Neuronal stem cell (in vitro differentiated cells): ENCODE data around the gene FBXO3.

ENCODE experiments used
- DNase-seq: peaks from one replicate; pipeline ENCODE4 v3.0.0-alpha.2; 2013; ENCODE audit warnings: low spot score
- H2AFZ ChIP-seq: one replicate; pipeline ENCODE4 v1.6.1; 2013; ENCODE audit warnings: mild to moderate bottlenecking, low read length, inconsistent platforms
- H2AK5ac ChIP-seq: 2 replicates; pipeline ENCODE4 v1.6.1; 2013; ENCODE audit warnings: low read depth, mild to moderate bottlenecking, inconsistent platforms, low read length, moderate library complexity, mixed read lengths
- H2BK120ac ChIP-seq: 2 replicates; pipeline ENCODE4 v1.6.1; 2013; ENCODE audit warnings: low read depth, mild to moderate bottlenecking, inconsistent platforms, low read length, moderate library complexity, mixed read lengths
- H2BK12ac ChIP-seq: one replicate; pipeline ENCODE4 v1.6.1; 2013; ENCODE audit warnings: low read length, inconsistent platforms
- H2BK15ac ChIP-seq: 2 replicates; pipeline ENCODE4 v1.6.1; 2013; ENCODE audit warnings: mild to moderate bottlenecking, low read length, inconsistent platforms, mixed read lengths
- H2BK5ac ChIP-seq: one replicate; pipeline ENCODE4 v1.6.1; 2013; ENCODE audit warnings: inconsistent platforms, mild to moderate bottlenecking, low read length, moderate library complexity
- H3K14ac ChIP-seq: one replicate; pipeline ENCODE4 v1.6.1; 2013; ENCODE audit warnings: low read length, inconsistent platforms
- H3K18ac ChIP-seq: 2 replicates; pipeline ENCODE4 v1.6.1; 2013; ENCODE audit warnings: low read length, inconsistent platforms
- H3K23ac ChIP-seq: 2 replicates; pipeline ENCODE4 v1.6.1; 2013; ENCODE audit warnings: low read depth, mild to moderate bottlenecking, mixed read lengths, low read length, inconsistent platforms; ENCODE audit not compliant: poor library complexity
- H3K27ac ChIP-seq: replicated peaks from 3 replicates; pipeline ENCODE4 v1.5.1; 2013; ENCODE audit warnings: low read length, inconsistent platforms
- H3K27me3 ChIP-seq, 3 experiments: 2 replicates each; pipeline ENCODE4 v1.6.1; 2013; ENCODE audit warnings: low read length in 3 of 3, mild to moderate bottlenecking in 2 of 3, inconsistent platforms in 1 of 3, low read depth in 1 of 3, mixed read lengths in 1 of 3, moderate library complexity in 1 of 3; ENCODE audit not compliant: control insufficient read depth in 3 of 3, insufficient read depth in 3 of 3
- H3K36me3 ChIP-seq, 2 donors: replicated peaks in 1 of 2; 2 replicates each; pipeline ENCODE4 v1.6.1; 2013; ENCODE audit warnings: low read length in 2 of 2; ENCODE audit not compliant: control insufficient read depth in 2 of 2, insufficient read depth in 2 of 2
- H3K4ac ChIP-seq: 2 replicates; pipeline ENCODE4 v1.6.1; 2013; ENCODE audit warnings: inconsistent platforms, mild to moderate bottlenecking, low read length, moderate library complexity
- H3K4me1 ChIP-seq, 2 donors: 1 replicate in 1 of 2; 2 replicates in 1 of 2; pipeline ENCODE4 v1.6.1; 2013; ENCODE audit warnings: low read length in 2 of 2, low read depth in 1 of 2; ENCODE audit not compliant: control insufficient read depth in 2 of 2, insufficient read depth in 1 of 2
- H3K4me2 ChIP-seq: one replicate; pipeline ENCODE4 v1.6.1; 2013; ENCODE audit warnings: mild to moderate bottlenecking, low read length, inconsistent platforms; ENCODE audit not compliant: insufficient read depth, poor library complexity, severe bottlenecking
- H3K4me3 ChIP-seq, 2 donors: 2 replicates each; pipeline ENCODE4 v1.5.1; 2013; ENCODE audit warnings: low read length in 2 of 2, mild to moderate bottlenecking in 2 of 2, inconsistent platforms in 1 of 2, moderate library complexity in 1 of 2
- H3K79me1 ChIP-seq: one replicate; pipeline ENCODE4 v1.6.1; 2013; ENCODE audit warnings: low read depth, mild to moderate bottlenecking, inconsistent platforms, low read length, moderate library complexity
- H3K9ac ChIP-seq: one replicate; pipeline ENCODE4 v1.6.1; 2013; ENCODE audit warnings: mild to moderate bottlenecking, low read depth, low read length, inconsistent platforms; ENCODE audit not compliant: poor library complexity
- H3K9me3 ChIP-seq, 2 donors: replicated peaks in 1 of 2; 2 replicates each; pipeline versions ENCODE3 to v1.6.1; 2013; ENCODE audit warnings: low read length in 2 of 2, mild to moderate bottlenecking in 2 of 2, inconsistent platforms in 1 of 2, low read depth in 1 of 2, mixed read lengths in 1 of 2, moderate library complexity in 1 of 2; ENCODE audit not compliant: control insufficient read depth in 2 of 2, insufficient read depth in 1 of 2
- H4K8ac ChIP-seq: one replicate; pipeline ENCODE4 v1.6.1; 2013; ENCODE audit warnings: low read depth, mild to moderate bottlenecking, inconsistent platforms, low read length, moderate library complexity
- H4K91ac ChIP-seq: one replicate; pipeline ENCODE4 v1.6.1; 2013; ENCODE audit warnings: low read length, low read depth, mild to moderate bottlenecking, inconsistent platforms; ENCODE audit not compliant: poor library complexity
- WGBS, 2 donors: extraction: QIAGEN DNeasy Blood & Tissue Kit; methylation state at CpG; one replicate each; pipeline ENCODE4 v1.1.7; 2013; ENCODE audit warnings: missing lambda C conversion rate in 2 of 2, mixed read lengths in 1 of 2; ENCODE audit not compliant: insufficient read length in 2 of 2, insufficient replicate concordance in 1 of 2; ENCODE audit errors: extremely low coverage in 2 of 2; 5-methylcytosine and 5-hydroxymethylcytosine counted together

Gene FBXO3

DNA sequence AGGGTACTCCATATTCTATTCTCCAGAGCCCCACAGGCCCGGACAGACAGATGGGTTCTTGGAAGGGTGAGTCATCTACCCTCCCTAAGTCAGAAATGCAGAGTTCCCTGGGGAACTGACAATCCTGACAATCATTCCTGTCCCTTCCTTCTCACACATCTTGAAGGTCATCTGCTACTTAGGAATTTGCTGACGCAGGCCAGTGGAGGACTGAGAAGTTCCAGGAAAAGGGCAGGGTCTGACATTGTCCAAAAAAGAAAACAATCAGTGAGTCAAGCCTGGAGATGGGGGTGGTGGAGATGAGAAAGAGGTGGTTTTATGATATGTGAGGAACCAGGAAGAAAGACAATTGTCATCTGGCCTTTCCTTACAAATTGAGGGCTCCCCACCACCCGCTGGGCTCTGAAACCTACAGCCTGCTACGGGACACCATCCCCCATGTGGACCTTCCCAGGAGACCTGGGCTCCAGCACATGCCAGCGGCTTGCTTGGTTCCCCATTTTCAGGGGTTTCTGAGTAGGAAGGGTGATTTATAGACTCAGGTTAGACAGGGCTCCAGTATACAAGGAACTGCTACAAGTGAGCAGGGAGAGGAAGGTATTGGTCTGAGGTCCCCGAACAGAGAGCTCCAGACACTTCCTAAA, 51.0 kb downstream of the FBXO3 start:
- no peak overlapping the region for H2AFZ ChIP-seq
- no peak overlapping the region for H3K27ac ChIP-seq
- no peak overlapping the region for H4K8ac ChIP-seq

DNA sequence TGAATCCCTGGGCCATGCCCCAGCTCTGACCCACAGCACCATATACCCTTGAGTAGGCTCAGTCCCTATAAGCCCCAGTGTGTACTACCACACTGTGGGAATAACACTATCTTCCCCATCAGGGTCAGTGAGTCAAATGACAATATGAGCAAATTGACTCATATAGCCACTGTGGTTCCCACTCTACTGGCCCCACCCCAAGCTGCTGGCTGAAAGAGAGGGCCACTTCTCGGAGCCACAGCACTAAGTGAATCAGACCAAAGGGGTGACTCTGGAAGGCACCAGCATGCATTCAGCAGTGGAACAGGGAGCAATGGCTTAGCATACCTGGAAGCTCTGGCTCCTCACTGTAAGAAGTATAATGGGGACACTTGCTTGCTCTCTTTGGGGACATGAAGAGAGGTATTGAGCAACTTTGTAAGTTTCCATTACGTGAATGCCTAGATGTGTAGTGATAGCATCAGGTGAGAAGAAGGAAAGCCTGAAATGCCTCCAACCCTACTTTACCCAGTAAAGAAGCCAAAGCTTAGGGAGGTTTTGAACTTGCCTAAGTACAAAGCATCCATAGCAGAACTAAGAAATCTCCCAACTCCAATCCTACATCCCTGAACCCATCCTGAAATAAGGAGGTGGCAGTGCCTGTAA, 51.6 kb downstream of the FBXO3 start:
- H2BK15ac ChIP-seq = no peak overlapping the region
- no peak overlapping the region for H2AK5ac ChIP-seq
- H3K18ac ChIP-seq = no peak overlapping the region
- peaks cover 8 to 11% of the 10 kb centered on the region in 2 donors for H3K4me1 ChIP-seq
- no peak overlapping the region for H4K8ac ChIP-seq
- no peak overlapping the region for H3K4ac ChIP-seq
- DNase-seq = no peak
- H3K9me3 ChIP-seq = no peaks in the 10 kb centered on the region
- H3K23ac ChIP-seq = no peak overlapping the region
- H2BK5ac ChIP-seq = no peak overlapping the region
- H3K79me1 ChIP-seq = peaks cover 2% of the 10 kb centered on the region
- H3K4me2 ChIP-seq = no peak overlapping the region
- H2BK120ac ChIP-seq = no peak overlapping the region
- no peaks in the 10 kb centered on the region for H3K27me3 ChIP-seq
- H2BK12ac ChIP-seq = no peak overlapping the region
- peaks cover 2 to 46% of the 10 kb centered on the region in 2 donors for H3K36me3 ChIP-seq
- no peak overlapping the region for H2AFZ ChIP-seq
- H4K91ac ChIP-seq = no peak overlapping the region
- H3K9ac ChIP-seq = no peak overlapping the region
- no CpG with 5 or more reads among the region's 2 CpGs for WGBS, 2 donors
- no peak overlapping the region for H3K4me3 ChIP-seq
- H3K27ac ChIP-seq = no peak overlapping the region
- H3K14ac ChIP-seq = no peak overlapping the region

More for the DNA sequence above, 51.0 kb downstream of the FBXO3 start:
- Histone ChIP-seq H3K36me3 (peaks cover 2 to 44% of the 10 kb centered on the region in 2 donors), H3K4me3 (no peak overlapping the region), H2AK5ac (no peak overlapping the region), H2BK15ac (no peak overlapping the region), H2BK5ac (no peak overlapping the region), H3K18ac (no peak overlapping the region), H3K23ac (no peak overlapping the region), H3K27me3 (no peaks in the 10 kb centered on the region), H2BK12ac (no peak overlapping the region), H3K4me2 (no peak overlapping the region), H3K9me3 (no peaks in the 10 kb centered on the region), H3K4ac (no peak overlapping the region), H3K9ac (no peak overlapping the region), H3K4me1 (peaks cover 8 to 11% of the 10 kb centered on the region in 2 donors), H2BK120ac (no peak overlapping the region), H4K91ac (no peak overlapping the region), H3K14ac (no peak overlapping the region), H3K79me1 (peaks cover 2% of the 10 kb centered on the region)
- no CpG with 5 or more reads among the region's 6 CpGs for WGBS, 2 donors
- no peak for DNase-seq

DNA sequence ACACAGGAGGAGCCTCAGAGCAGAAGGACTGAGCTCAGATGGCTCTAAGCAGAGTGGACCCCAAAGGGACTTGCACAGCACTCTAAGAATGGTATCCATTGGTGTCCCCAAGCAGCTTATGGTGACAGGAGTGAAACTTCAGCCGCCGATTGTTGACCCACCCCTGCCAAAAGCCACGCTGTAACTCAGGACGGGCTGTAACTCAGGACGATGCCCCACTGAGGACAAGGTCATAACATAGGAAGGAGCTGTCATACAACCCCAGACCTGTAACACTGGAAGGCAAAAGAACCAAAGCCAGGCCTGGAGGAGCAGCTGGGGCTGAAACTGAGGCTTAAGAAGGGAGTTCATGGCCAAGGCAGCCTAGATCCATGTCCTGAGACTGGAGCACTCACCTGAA, 52.3 kb downstream of the FBXO3 start:
- no CpG with 5 or more reads among the region's 5 CpGs for WGBS, 2 donors
- Histone ChIP-seq H4K8ac (no peak overlapping the region), H2BK12ac (no peak overlapping the region), H3K4me2 (no peak overlapping the region), H3K79me1 (peaks cover 2% of the 10 kb centered on the region), H2BK15ac (no peak overlapping the region), H2BK5ac (no peak overlapping the region), H3K9me3 (no peaks in the 10 kb centered on the region), H3K4me1 (peaks cover 8 to 11% of the 10 kb centered on the region in 2 donors), H3K4ac (no peak overlapping the region), H3K4me3 (no peak overlapping the region), H2AFZ (no peak overlapping the region), H3K9ac (no peak overlapping the region), H2BK120ac (no peak overlapping the region), H2AK5ac (no peak overlapping the region), H3K36me3 (peaks cover 5 to 53% of the 10 kb centered on the region in 2 donors), H3K14ac (no peak overlapping the region), H3K27me3 (no peaks in the 10 kb centered on the region), H3K27ac (no peak overlapping the region), H3K18ac (no peak overlapping the region), H4K91ac (no peak overlapping the region), H3K23ac (no peak overlapping the region)
- DNase-seq = no peak

DNA sequence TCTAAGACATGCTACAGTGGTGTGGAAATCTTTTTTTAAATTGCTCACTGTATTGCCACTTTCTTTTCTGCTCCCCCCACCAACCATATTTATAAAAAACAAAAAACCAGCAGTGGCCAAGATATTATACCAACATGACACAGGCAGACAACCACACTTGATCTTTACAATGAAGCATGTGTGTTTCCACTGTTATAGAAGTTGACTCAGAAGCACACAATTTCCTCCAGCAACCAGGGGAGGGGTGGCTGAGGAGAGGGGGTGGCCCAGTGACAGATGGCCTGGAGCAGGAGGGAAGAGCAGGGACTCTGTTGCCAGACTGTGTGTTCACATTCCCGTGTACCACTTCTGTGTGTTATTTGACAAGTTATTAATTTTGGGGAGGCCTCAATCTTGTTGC, 52.9 kb downstream of the FBXO3 start:
- H2AK5ac ChIP-seq = no peak overlapping the region
- no peak overlapping the region for H2BK5ac ChIP-seq
- no peak overlapping the region for H3K9ac ChIP-seq
- H3K27ac ChIP-seq = no peak overlapping the region
- H3K18ac ChIP-seq = no peak overlapping the region
- H3K27me3 ChIP-seq = no peaks in the 10 kb centered on the region
- no peak overlapping the region for H3K4ac ChIP-seq
- no peaks in the 10 kb centered on the region for H3K9me3 ChIP-seq
- H3K23ac ChIP-seq = no peak overlapping the region
- WGBS, 2 donors = no CpG with 5 or more reads among the region's 1 CpG
- H4K91ac ChIP-seq = no peak overlapping the region
- no peak for DNase-seq
- peaks cover 8 to 11% of the 10 kb centered on the region in 2 donors for H3K4me1 ChIP-seq
- H3K4me2 ChIP-seq = no peak overlapping the region
- H3K14ac ChIP-seq = no peak overlapping the region
- H3K79me1 ChIP-seq = peaks cover 2% of the 10 kb centered on the region
- no peak overlapping the region for H2BK12ac ChIP-seq
- no peak overlapping the region for H2AFZ ChIP-seq
- H3K4me3 ChIP-seq = no peak overlapping the region
- H4K8ac ChIP-seq = no peak overlapping the region
- H3K36me3 ChIP-seq = peaks cover 7 to 59% of the 10 kb centered on the region in 2 donors
- H2BK120ac ChIP-seq = no peak overlapping the region
- H2BK15ac ChIP-seq = no peak overlapping the region
